ENCODE results near the gene DYRK3. TPM values are rescaled to one million over a fixed set of nuclear protein-coding genes. Genes with fewer than 3 reads are reported as not detected.

Gene DYRK3
- total RNA-seq, 3 donors from 2014 or later, result 5.3 to 7.7 (median 7.7) TPM

DNA sequence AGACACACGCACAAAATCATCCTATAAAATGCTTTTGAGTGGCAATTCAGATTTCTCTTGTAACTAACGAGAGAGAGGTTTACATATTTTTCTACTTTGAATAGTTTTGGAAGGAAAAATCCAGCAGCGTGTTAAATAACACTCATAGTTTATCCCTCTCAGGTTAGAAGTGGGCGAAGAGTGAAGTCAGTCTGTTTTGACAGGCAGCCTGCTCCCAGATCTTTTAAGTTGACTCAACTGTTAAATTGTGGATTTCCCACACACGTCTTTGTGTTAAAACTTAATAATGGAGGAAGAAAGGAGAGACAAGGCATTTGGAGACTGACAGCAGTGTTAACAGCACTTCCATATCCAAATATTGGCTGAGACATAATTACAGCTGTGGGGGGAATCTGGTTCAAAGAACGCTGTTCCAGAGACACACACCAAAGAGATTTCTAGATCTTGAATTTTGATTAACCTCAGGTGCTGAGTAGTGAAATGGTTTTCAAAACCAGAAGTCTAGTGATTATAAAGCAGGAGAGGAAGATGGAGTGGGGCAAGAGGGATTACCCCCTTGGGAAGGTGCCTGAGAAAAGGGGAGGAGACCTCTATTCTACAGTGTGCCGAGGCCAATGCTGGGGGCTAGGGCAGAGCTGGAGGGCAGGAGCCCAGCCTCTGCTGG is 52.0 kb downstream of the DYRK3 start:
- no peak for DNase-seq
- no peak for ATAC-seq
- Mint-ChIP-seq H3K4me3 (peak overlapping the region; percentile 99), H3K36me3 (ENCODE audit: insufficient read depth) (peaks cover 4% of the 10 kb centered on the region), H3K9me3 (no peaks in the 10 kb centered on the region), H3K27me3 (ENCODE audit: low read depth) (no peaks in the 10 kb centered on the region), H3K4me1 (ENCODE audit: low read depth) (peaks cover 67% of the 10 kb centered on the region)

GRCh38 chr1:206687915-206688442 is 52.6 kb downstream of the DYRK3 start:
- no peak for ATAC-seq
- peak overlapping the region; percentile 99 for H3K4me3 Mint-ChIP-seq

GRCh38 chr1:206690516-206690915 is 55.2 kb downstream of the DYRK3 start:
- Mint-ChIP-seq H3K27me3 (ENCODE audit: low read depth) (no peaks in the 10 kb centered on the region), H3K4me1 (ENCODE audit: low read depth) (peaks cover 80% of the 10 kb centered on the region), H3K36me3 (ENCODE audit: insufficient read depth) (peaks cover 8% of the 10 kb centered on the region), H3K9me3 (no peaks in the 10 kb centered on the region), H3K4me3 (no peak overlapping the region)
- ATAC-seq, result no peak
- no peak for DNase-seq

More at GRCh38 chr1:206687915-206688442, 52.6 kb downstream of the DYRK3 start:
- H3K4me1 Mint-ChIP-seq (ENCODE audit: low read depth), result peaks cover 72% of the 10 kb centered on the region
- no peak for DNase-seq
- H3K27me3 Mint-ChIP-seq (ENCODE audit: low read depth), result no peaks in the 10 kb centered on the region
- no peaks in the 10 kb centered on the region for H3K9me3 Mint-ChIP-seq
- H3K36me3 Mint-ChIP-seq (ENCODE audit: insufficient read depth), result peaks cover 4% of the 10 kb centered on the region

- Mint-ChIP-seq H3K9me3 (no peaks in the 10 kb centered on the region), H3K36me3 (ENCODE audit: insufficient read depth) (peaks cover 14% of the 10 kb centered on the region), H3K4me3 (no peak overlapping the region), H3K27me3 (ENCODE audit: low read depth) (no peaks in the 10 kb centered on the region), H3K4me1 (ENCODE audit: low read depth) (peaks cover 86% of the 10 kb centered on the region)
- ATAC-seq (no peak), DNase-seq (no peak)
Measured at GRCh38 chr1:206691604-206692003, 56.3 kb downstream of the DYRK3 start.

DNA sequence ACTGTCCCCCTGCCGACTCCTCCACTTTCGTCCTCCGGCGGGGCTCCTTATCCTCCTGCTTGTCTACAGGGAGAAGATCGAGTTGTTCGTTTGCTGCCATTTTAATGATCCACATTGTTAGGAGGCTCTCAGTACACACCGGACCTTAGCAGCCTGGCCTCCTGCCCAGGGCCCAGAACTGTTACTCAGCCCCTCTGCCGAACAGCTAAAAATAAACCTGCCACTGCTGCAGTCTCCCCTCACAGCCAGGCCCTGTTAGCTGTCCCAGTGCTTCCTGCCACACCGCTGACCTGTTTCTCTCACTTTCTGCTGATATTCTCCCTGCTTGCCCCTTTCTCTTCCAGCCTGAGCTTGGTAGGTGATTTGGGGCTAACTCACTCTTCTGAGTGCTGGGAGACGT is 57.7 kb downstream of the DYRK3 start:
- ATAC-seq, result no peak
- no peaks in the 10 kb centered on the region for H3K27me3 Mint-ChIP-seq (ENCODE audit: low read depth)
- peaks cover 24% of the 10 kb centered on the region for H3K36me3 Mint-ChIP-seq (ENCODE audit: insufficient read depth)
- peaks cover 83% of the 10 kb centered on the region for H3K4me1 Mint-ChIP-seq (ENCODE audit: low read depth)
- no peak overlapping the region for H3K4me3 Mint-ChIP-seq
- H3K9me3 Mint-ChIP-seq, result no peaks in the 10 kb centered on the region
- DNase-seq, result no peak

GRCh38 chr1:206693592-206693991 is 58.3 kb downstream of the DYRK3 start:
- peaks cover 24% of the 10 kb centered on the region for H3K36me3 Mint-ChIP-seq (ENCODE audit: insufficient read depth)
- DNase-seq (no peak), ATAC-seq (no peak)
- H3K9me3 Mint-ChIP-seq, result no peaks in the 10 kb centered on the region
- no peaks in the 10 kb centered on the region for H3K27me3 Mint-ChIP-seq (ENCODE audit: low read depth)
- no peak overlapping the region for H3K4me3 Mint-ChIP-seq
- peaks cover 82% of the 10 kb centered on the region for H3K4me1 Mint-ChIP-seq (ENCODE audit: low read depth)

DNA sequence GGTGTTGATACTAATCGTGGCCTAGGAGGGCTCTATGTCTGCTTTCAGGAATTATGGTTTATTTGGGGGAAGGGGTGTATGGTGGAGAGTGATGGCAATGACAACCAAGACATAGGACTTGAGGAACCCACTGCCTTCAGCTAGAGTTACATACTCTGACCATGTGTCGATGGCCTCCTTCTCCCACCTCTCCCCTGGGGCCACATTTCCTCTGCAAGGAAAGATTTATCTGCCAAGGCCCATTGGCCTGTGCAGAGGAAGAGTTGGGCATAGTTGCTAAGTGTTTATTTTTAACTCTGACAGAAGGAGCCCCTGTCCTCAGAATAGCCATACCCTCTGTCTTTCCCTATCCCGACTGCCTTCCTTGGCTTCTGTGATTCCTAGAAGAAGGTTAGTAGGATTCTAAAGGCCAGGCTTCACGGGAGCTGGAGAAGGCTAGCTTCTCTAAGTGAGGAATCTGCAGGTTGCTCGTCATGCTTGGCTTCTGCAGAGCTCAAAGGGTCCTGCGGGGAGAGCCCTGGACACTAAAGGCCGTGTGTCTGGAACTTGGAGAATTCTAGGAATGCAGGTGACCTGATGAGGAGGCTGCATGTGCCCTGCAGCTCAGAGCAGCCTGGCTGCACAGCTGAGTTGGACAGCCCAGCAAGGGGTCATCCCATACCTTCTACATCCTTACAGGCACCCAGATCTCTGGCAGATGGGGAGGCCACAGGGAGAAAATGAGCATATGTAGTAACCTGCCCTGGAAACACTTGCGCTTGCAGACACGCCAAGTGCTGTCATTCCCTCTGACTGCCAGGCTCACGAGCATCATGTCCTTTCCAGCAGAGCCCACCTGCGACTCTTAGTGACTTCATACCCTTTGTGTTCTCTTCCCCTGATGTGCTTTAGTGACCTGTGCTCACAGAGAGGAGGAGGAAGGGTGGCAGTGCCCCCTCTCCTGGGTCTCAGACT is 59.1 kb downstream of the DYRK3 start:
- Mint-ChIP-seq H3K36me3 (ENCODE audit: insufficient read depth) (peaks cover 29% of the 10 kb centered on the region), H3K27me3 (ENCODE audit: low read depth) (no peaks in the 10 kb centered on the region), H3K4me1 (ENCODE audit: low read depth) (peaks cover 82% of the 10 kb centered on the region), H3K4me3 (no peak overlapping the region), H3K9me3 (no peaks in the 10 kb centered on the region)
- no peak for ATAC-seq
- no peak for DNase-seq

DNA sequence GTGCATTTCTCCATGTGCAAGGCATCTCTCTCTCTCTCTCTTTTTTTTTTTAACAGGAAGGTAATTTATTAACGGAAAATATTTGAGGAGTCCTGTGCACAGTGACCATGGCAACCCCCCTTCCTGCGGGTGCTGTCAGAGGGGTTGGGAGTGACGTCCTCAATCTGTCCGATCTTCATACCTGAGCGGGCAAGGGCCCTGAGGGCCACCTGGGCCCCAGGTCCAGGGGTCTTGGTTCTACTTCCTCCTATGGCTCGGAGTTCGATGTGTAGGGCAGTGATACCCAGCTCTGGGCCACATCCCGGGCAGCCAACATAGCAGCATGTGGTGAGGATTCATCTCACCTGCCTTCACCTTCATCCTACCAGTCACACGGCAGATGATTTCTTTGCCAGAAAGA is 60.4 kb downstream of the DYRK3 start:
- no peak for DNase-seq
- Mint-ChIP-seq H3K4me1 (ENCODE audit: low read depth) (peaks cover 81% of the 10 kb centered on the region), H3K36me3 (ENCODE audit: insufficient read depth) (peaks cover 29% of the 10 kb centered on the region), H3K4me3 (no peak overlapping the region), H3K9me3 (no peaks in the 10 kb centered on the region), H3K27me3 (ENCODE audit: low read depth) (no peaks in the 10 kb centered on the region)
- no peak for ATAC-seq

- Mint-ChIP-seq H3K4me3 (no peak overlapping the region), H3K36me3 (ENCODE audit: insufficient read depth) (peaks cover 30% of the 10 kb centered on the region), H3K9me3 (no peaks in the 10 kb centered on the region), H3K4me1 (ENCODE audit: low read depth) (peaks cover 77% of the 10 kb centered on the region), H3K27me3 (ENCODE audit: low read depth) (no peaks in the 10 kb centered on the region)
- ATAC-seq, result peak in 1 of 2 donors; percentile 26
- DNase-seq, result no peak
Measured at GRCh38 chr1:206696812-206697585, 61.7 kb downstream of the DYRK3 start.

GRCh38 chr1:206698011-206698410 is 62.7 kb downstream of the DYRK3 start:
- no peak for ATAC-seq
- DNase-seq, result no peak
- H3K36me3 Mint-ChIP-seq (ENCODE audit: insufficient read depth), result peaks cover 33% of the 10 kb centered on the region
- H3K9me3 Mint-ChIP-seq, result no peaks in the 10 kb centered on the region
- H3K4me3 Mint-ChIP-seq, result no peak overlapping the region
- no peaks in the 10 kb centered on the region for H3K27me3 Mint-ChIP-seq (ENCODE audit: low read depth)
- peaks cover 77% of the 10 kb centered on the region for H3K4me1 Mint-ChIP-seq (ENCODE audit: low read depth)

Other genes with a start within 250 kb of the DYRK3 start
- gene IKBKE, start 165.1 kb upstream of the DYRK3 start, total RNA-seq, result 10 to 100 TPM; 14.7 to 17.2 (median 16.1) TPM
- 100 to 1,000 TPM; 179 to 227 (median 216) TPM for gene RASSF5, start 128.0 kb upstream of the DYRK3 start, total RNA-seq
- 10 to 100 TPM; 40.8 to 49.0 (median 41.4) TPM for gene EIF2D, start 23.1 kb upstream of the DYRK3 start, total RNA-seq
- 100 to 1,000 TPM in 2 of 3 donors, 10 to 100 TPM in 1; 98.2 to 136 (median 135) TPM for gene MAPKAPK2, start 49.4 kb downstream of the DYRK3 start, total RNA-seq
- gene IL19, start 135.2 kb downstream of the DYRK3 start, total RNA-seq, result under 1 TPM in 1 of 3 donors, not detected in 2; 0.19 TPM
- gene IL10, start 137.0 kb downstream of the DYRK3 start, total RNA-seq, result 100 to 1,000 TPM in 1 of 3 donors, 10 to 100 TPM in 2; 38.4 to 111 (median 54.1) TPM
- gene IL20, start 230.1 kb downstream of the DYRK3 start, total RNA-seq, result not detected